KMS-11 (cell line): ENCODE measurements around the gene GYS2.

Experiments
- H2AFZ ChIP-seq: fragments of 200-600 bp; sonication (generic); 2 replicates; pipeline ENCODE4 v1.6.1; 2016; ENCODE audit warnings: antibody characterized with exemption, mixed run types, low read depth
- H3K27ac ChIP-seq: fragments of 200-600 bp; sonication (generic); 2 replicates; pipeline ENCODE4 v1.6.1; 2016; ENCODE audit warnings: mild to moderate bottlenecking, mixed run types
- H3K27me3 ChIP-seq: fragments of 200-600 bp; sonication (generic); 2 replicates; pipeline ENCODE4 v1.6.1; 2017; ENCODE audit warnings: mild to moderate bottlenecking, low read depth, mixed run types, moderate library complexity; ENCODE audit not compliant: insufficient read depth
- H3K36me3 ChIP-seq: fragments of 200-600 bp; sonication (generic); 2 replicates; pipeline ENCODE4 v1.6.1; 2017; ENCODE audit warnings: mild to moderate bottlenecking, mixed run types; ENCODE audit not compliant: insufficient read depth
- H3K4me1 ChIP-seq: fragments of 200-600 bp; sonication (generic); 2 replicates; pipeline ENCODE4 v1.6.1; 2016; ENCODE audit warnings: mild to moderate bottlenecking, low read depth, mixed run types; ENCODE audit not compliant: poor library complexity, severe bottlenecking
- H3K4me2 ChIP-seq: fragments of 200-600 bp; sonication (generic); 2 replicates; pipeline ENCODE4 v1.7.0; 2016; ENCODE audit warnings: mild to moderate bottlenecking, mixed run types
- H3K4me3 ChIP-seq: fragments of 200-600 bp; sonication (generic); IDR thresholded peaks from 2 replicates; pipeline ENCODE4 v1.6.1; 2017; ENCODE audit warnings: low read depth, low read length, mixed read lengths; ENCODE audit not compliant: insufficient read depth
- H3K79me2 ChIP-seq: fragments of 200-600 bp; sonication (generic); 2 replicates; pipeline ENCODE4 v1.6.1; 2016; ENCODE audit warnings: low read depth, mixed run types; ENCODE audit not compliant: insufficient read depth
- H3K9ac ChIP-seq: fragments of 200-600 bp; sonication (generic); 2 replicates; pipeline ENCODE4 v1.6.1; 2016; ENCODE audit warnings: mild to moderate bottlenecking, mixed run types
- H4K20me1 ChIP-seq: fragments of 200-600 bp; sonication (generic); 2 replicates; pipeline ENCODE4 v1.6.1; 2016; ENCODE audit warnings: mild to moderate bottlenecking, mixed run types; ENCODE audit not compliant: insufficient read depth
- CTCF ChIP-seq: fragments of 200-600 bp; sonication (generic); conservative IDR thresholded peaks from 2 replicates; pipeline ENCODE4 v1.6.1; 2017; ENCODE audit warnings: low read depth, mild to moderate bottlenecking, antibody characterized with exemption, low read length, moderate library complexity, mixed read lengths

The GYS2 gene

GRCh38 chr12:21627924-21628323 is 23.3 kb upstream of the GYS2 start:
- Histone ChIP-seq H3K4me2 (no peak overlapping the region), H3K27me3 (no peaks in the 10 kb centered on the region), H2AFZ (no peak overlapping the region), H3K27ac (no peak overlapping the region), H3K79me2 (no peaks in the 10 kb centered on the region), H3K4me3 (no peak overlapping the region), H3K4me1 (no peaks in the 10 kb centered on the region), H4K20me1 (no peaks in the 10 kb centered on the region), H3K9ac (no peak overlapping the region), H3K36me3 (no peaks in the 10 kb centered on the region)
- no peak for TF ChIP-seq CTCF

- Histone ChIP-seq H3K4me2 (no peak overlapping the region), H3K9ac (no peak overlapping the region), H3K36me3 (no peaks in the 10 kb centered on the region), H4K20me1 (no peaks in the 10 kb centered on the region), H2AFZ (no peak overlapping the region), H3K79me2 (no peaks in the 10 kb centered on the region), H3K4me1 (no peaks in the 10 kb centered on the region), H3K27ac (no peak overlapping the region), H3K4me3 (no peak overlapping the region), H3K27me3 (no peaks in the 10 kb centered on the region)
- no peak for TF ChIP-seq CTCF
These were observed 13.9 kb upstream of the GYS2 start for GRCh38 chr12:21618566-21618965.

GRCh38 chr12:21617030-21617429 is 12.4 kb upstream of the GYS2 start:
- Histone ChIP-seq H2AFZ (no peak overlapping the region), H3K36me3 (no peaks in the 10 kb centered on the region), H3K4me2 (no peak overlapping the region), H4K20me1 (no peaks in the 10 kb centered on the region), H3K4me3 (no peak overlapping the region), H3K27ac (no peak overlapping the region), H3K4me1 (no peaks in the 10 kb centered on the region), H3K79me2 (no peaks in the 10 kb centered on the region), H3K27me3 (no peaks in the 10 kb centered on the region), H3K9ac (no peak overlapping the region)
- no peak for TF ChIP-seq CTCF

GRCh38 chr12:21615431-21615830 is 10.8 kb upstream of the GYS2 start:
- no peak for TF ChIP-seq CTCF
- H2AFZ ChIP-seq, result no peak overlapping the region
- no peak overlapping the region for H3K9ac ChIP-seq
- H3K27ac ChIP-seq, result no peak overlapping the region
- H3K4me1 ChIP-seq, result no peaks in the 10 kb centered on the region
- H3K27me3 ChIP-seq, result no peaks in the 10 kb centered on the region
- no peak overlapping the region for H3K4me2 ChIP-seq
- H3K79me2 ChIP-seq, result no peaks in the 10 kb centered on the region
- no peaks in the 10 kb centered on the region for H3K36me3 ChIP-seq
- no peaks in the 10 kb centered on the region for H4K20me1 ChIP-seq
- no peak overlapping the region for H3K4me3 ChIP-seq

GRCh38 chr12:21614506-21614905 is 9.9 kb upstream of the GYS2 start:
- H4K20me1 ChIP-seq, result no peaks in the 10 kb centered on the region
- no peak overlapping the region for H2AFZ ChIP-seq
- no peak for TF ChIP-seq CTCF
- H3K4me1 ChIP-seq, result no peaks in the 10 kb centered on the region
- H3K9ac ChIP-seq, result no peak overlapping the region
- H3K4me3 ChIP-seq, result no peak overlapping the region
- no peaks in the 10 kb centered on the region for H3K27me3 ChIP-seq
- H3K4me2 ChIP-seq, result no peak overlapping the region
- H3K27ac ChIP-seq, result no peak overlapping the region
- no peaks in the 10 kb centered on the region for H3K36me3 ChIP-seq
- H3K79me2 ChIP-seq, result no peaks in the 10 kb centered on the region
